ENCODE results near the gene SWT1.

DNA sequence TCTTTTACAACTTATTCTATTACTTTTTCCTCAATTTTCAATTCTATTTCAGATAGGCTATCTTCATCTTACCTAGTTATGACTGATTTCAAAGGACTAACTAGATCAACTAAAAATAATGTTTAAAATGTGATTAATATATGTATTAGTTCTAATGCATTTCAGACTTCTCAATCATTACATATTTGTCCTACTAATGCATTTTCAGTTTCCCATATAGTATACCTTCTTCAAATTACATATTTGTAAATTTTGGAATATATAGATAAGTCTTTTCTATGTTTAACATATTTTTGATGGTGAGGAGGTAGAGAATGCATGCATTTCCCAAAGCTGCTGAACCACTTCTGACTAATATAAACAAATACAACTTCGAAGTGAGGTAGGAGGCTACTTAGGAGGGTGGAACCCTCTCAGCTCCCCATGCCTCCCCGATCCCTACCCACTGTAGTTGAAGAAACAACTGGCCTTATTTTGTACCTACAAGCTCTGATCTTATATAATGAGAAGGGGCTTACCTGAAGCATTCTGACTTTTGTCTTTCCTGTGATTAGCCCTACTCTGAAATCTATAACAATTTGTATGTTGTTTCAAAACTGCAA, 2.0 kb upstream of the SWT1 start:
- no peak for TF ChIP-seq KDM2A (CRISPR knock-in tag; IDR thresholded peaks at IDR 0.05; ENCODE audit: borderline replicate concordance, low read depth)
- TF ChIP-seq RAD21 (CRISPR knock-in tag; IDR thresholded peaks at IDR 0.05): no peak
- TF ChIP-seq SIN3B (IDR thresholded peaks at IDR 0.05; ENCODE audit: low read length): no peak
- TF ChIP-seq HNRNPUL1 (IDR thresholded peaks at IDR 0.05; ENCODE audit: low read depth, low read length): no peak
- TF ChIP-seq MEF2D (CRISPR knock-in tag; IDR thresholded peaks at IDR 0.05): no peak
- no peak for TF ChIP-seq PHF8 (CRISPR knock-in tag; IDR thresholded peaks at IDR 0.05)
- TF ChIP-seq, protein P1, sequence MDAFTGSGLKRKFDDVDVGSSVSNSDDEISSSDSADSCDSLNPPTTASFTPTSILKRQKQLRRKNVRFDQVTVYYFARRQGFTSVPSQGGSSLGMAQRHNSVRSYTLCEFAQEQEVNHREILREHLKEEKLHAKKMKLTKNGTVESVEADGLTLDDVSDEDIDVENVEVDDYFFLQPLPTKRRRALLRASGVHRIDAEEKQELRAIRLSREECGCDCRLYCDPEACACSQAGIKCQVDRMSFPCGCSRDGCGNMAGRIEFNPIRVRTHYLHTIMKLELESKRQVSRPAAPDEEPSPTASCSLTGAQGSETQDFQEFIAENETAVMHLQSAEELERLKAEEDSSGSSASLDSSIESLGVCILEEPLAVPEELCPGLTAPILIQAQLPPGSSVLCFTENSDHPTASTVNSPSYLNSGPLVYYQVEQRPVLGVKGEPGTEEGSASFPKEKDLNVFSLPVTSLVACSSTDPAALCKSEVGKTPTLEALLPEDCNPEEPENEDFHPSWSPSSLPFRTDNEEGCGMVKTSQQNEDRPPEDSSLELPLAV (CRISPR knock-in tag; conservative IDR thresholded peaks at IDR 0.05; ENCODE audit: low read depth): no peak
- TF ChIP-seq POLR2A (IDR thresholded peaks at IDR 0.05; ENCODE audit: insufficient read depth in 1 of 2, low read depth in 2 of 2, low read length in 2 of 2): no peak
- no peak for TF ChIP-seq SKI (IDR thresholded peaks at IDR 0.05; ENCODE audit: partially characterized antibody)
- no peak for TF ChIP-seq POLR2AphosphoS5 (IDR thresholded peaks at IDR 0.05; ENCODE audit: low read depth, low read length)

Data from HepG2 (cell line).